Neural progenitor cell (in vitro differentiated cells): ENCODE measurements around the gene HABP4. TPM values are rescaled to one million over a fixed set of nuclear protein-coding genes. Genes with fewer than 3 reads are reported as not detected.

Experiments used
- DNase-seq: peaks from one replicate; pipeline ENCODE4 v3.0.0-alpha.2; 2016; ENCODE audit warnings: low spot score
- H2AFZ ChIP-seq: fragments of 200-600 bp; sonication (generic); replicated peaks from 2 replicates; pipeline ENCODE4 v1.6.1; 2016; ENCODE audit warnings: antibody characterized with exemption
- H3F3A ChIP-seq: fragments of 200-600 bp; sonication (generic); 2 replicates; pipeline ENCODE4 v1.6.1; 2016; ENCODE audit warnings: antibody characterized with exemption, low read depth
- H3K27ac ChIP-seq: fragments of 200-600 bp; sonication (generic); 2 replicates; pipeline ENCODE4 v1.5.1; 2016; ENCODE audit warnings: mild to moderate bottlenecking
- H3K27me3 ChIP-seq: fragments of 200-600 bp; sonication (generic); 2 replicates; pipeline ENCODE4 v1.6.1; 2016; ENCODE audit warnings: mild to moderate bottlenecking, moderate library complexity
- H3K36me3 ChIP-seq: fragments of 200-600 bp; sonication (generic); 2 replicates; pipeline ENCODE4 v1.5.1; 2016
- H3K4me1 ChIP-seq: fragments of 200-600 bp; sonication (generic); 2 replicates; pipeline ENCODE4 v1.6.1; 2016; ENCODE audit warnings: mixed run types
- H3K4me2 ChIP-seq: fragments of 200-600 bp; sonication (generic); 2 replicates; pipeline ENCODE4 v1.6.1; 2016
- H3K4me3 ChIP-seq: fragments of 200-600 bp; sonication (generic); 2 replicates; pipeline ENCODE4 v1.5.1; 2016
- H3K79me2 ChIP-seq: fragments of 200-600 bp; sonication (generic); 2 replicates; pipeline ENCODE4 v1.6.1; 2016; ENCODE audit warnings: low read depth
- H3K9ac ChIP-seq: fragments of 200-600 bp; sonication (generic); 2 replicates; pipeline ENCODE4 v1.6.1; 2016
- H3K9me3 ChIP-seq: fragments of 200-600 bp; sonication (generic); 2 replicates; pipeline ENCODE4 v1.5.1; 2016; ENCODE audit warnings: low read depth
- H4K20me1 ChIP-seq: fragments of 200-600 bp; sonication (generic); 2 replicates; pipeline ENCODE4 v1.6.1; 2016; ENCODE audit warnings: low read depth
- H3K27ac Mint-ChIP-seq: 3 replicates; pipeline ENCODE4 v1.8.0; 2021; ENCODE audit warnings: mixed read lengths
- H3K27me3 Mint-ChIP-seq: 2 replicates; pipeline ENCODE4 v1.8.0; 2022; ENCODE audit warnings: low read depth, mild to moderate bottlenecking, inconsistent platforms, moderate library complexity, mixed read lengths; ENCODE audit not compliant: insufficient read depth
- H3K36me3 Mint-ChIP-seq: 3 replicates; pipeline ENCODE4 v1.8.0; 2021; ENCODE audit warnings: mixed read lengths
- H3K4me1 Mint-ChIP-seq: 3 replicates; pipeline ENCODE4 v1.8.0; 2021; ENCODE audit warnings: mixed read lengths
- H3K4me3 Mint-ChIP-seq: 3 replicates; pipeline ENCODE4 v1.8.0; 2021; ENCODE audit warnings: mild to moderate bottlenecking, moderate library complexity, mixed read lengths
- H3K9me3 Mint-ChIP-seq: 3 replicates; pipeline ENCODE4 v1.8.0; 2020; ENCODE audit warnings: mixed read lengths
- CTCF ChIP-seq: fragments of 200-600 bp; sonication (generic); IDR thresholded peaks from 2 replicates; pipeline ENCODE4 v1.5.1; 2017; ENCODE audit warnings: antibody characterized with exemption, mild to moderate bottlenecking
- EZH2 ChIP-seq: fragments of 200-600 bp; sonication (generic); IDR thresholded peaks from 2 replicates; pipeline ENCODE4 v1.6.1; 2017; ENCODE audit warnings: antibody characterized with exemption, mild to moderate bottlenecking, moderate library complexity
- EZH2phosphoT487 ChIP-seq: fragments of 200-600 bp; sonication (generic); IDR thresholded peaks from 2 replicates; pipeline ENCODE4 v1.6.1; 2017; ENCODE audit warnings: antibody characterized with exemption
- total RNA-seq: library from RNA; depleted of rRNA; stranded (reverse); fragments of >200 nt; gene quantifications from 2 replicates; pipeline ENCODE4 v1.2.3, GENCODE V29; 2015; ENCODE audit warnings: low replicate concordance

HABP4 gene
- total RNA-seq, 1 donor from 2014 or later, result 12.3 TPM

- H3K27ac Mint-ChIP-seq, result no peak overlapping the region
- Histone ChIP-seq H3K27ac (peak overlapping the region; percentile 48), H3K36me3 (no peaks in the 10 kb centered on the region), H2AFZ (no peak overlapping the region), H3K79me2 (no peaks in the 10 kb centered on the region), H3K9me3 (no peaks in the 10 kb centered on the region), H3K9ac (no peak overlapping the region), H3F3A (no peaks in the 10 kb centered on the region), H4K20me1 (no peaks in the 10 kb centered on the region), H3K4me2 (peak overlapping the region; percentile 42), H3K27me3 (no peaks in the 10 kb centered on the region), H3K4me3 (no peak overlapping the region), H3K4me1 (peaks cover 11% of the 10 kb centered on the region)
- TF ChIP-seq CTCF, result no peak
- TF ChIP-seq EZH2phosphoT487, result no peak
- no peak for TF ChIP-seq EZH2
- no peaks in the 10 kb centered on the region for H3K9me3 Mint-ChIP-seq
- peaks cover 16% of the 10 kb centered on the region for H3K36me3 Mint-ChIP-seq
- H3K4me3 Mint-ChIP-seq, result no peak overlapping the region
- peaks cover 4% of the 10 kb centered on the region for H3K27me3 Mint-ChIP-seq
- H3K4me1 Mint-ChIP-seq, result peaks cover 2% of the 10 kb centered on the region
- DNase-seq, result peak; percentile 19
Measured at GRCh38 chr9:96509848-96510247, 59.9 kb downstream of the HABP4 start.

- no peaks in the 10 kb centered on the region for H3K79me2 ChIP-seq
- no peak overlapping the region for H3K4me3 ChIP-seq
- DNase-seq, result no peak
- H3K9ac ChIP-seq, result no peak overlapping the region
- Mint-ChIP-seq H3K27ac (no peak overlapping the region), H3K9me3 (no peaks in the 10 kb centered on the region), H3K27me3 (peaks cover 3% of the 10 kb centered on the region), H3K36me3 (peaks cover 17% of the 10 kb centered on the region), H3K4me1 (peaks cover 2% of the 10 kb centered on the region), H3K4me3 (no peak overlapping the region)
- H3K27me3 ChIP-seq, result no peaks in the 10 kb centered on the region
- H3K9me3 ChIP-seq, result no peaks in the 10 kb centered on the region
- peak overlapping the region; percentile 42 for H3K4me2 ChIP-seq
- no peaks in the 10 kb centered on the region for H4K20me1 ChIP-seq
- no peak overlapping the region for H2AFZ ChIP-seq
- peak overlapping the region; percentile 48 for H3K27ac ChIP-seq
- H3K36me3 ChIP-seq, result no peaks in the 10 kb centered on the region
- TF ChIP-seq CTCF (no peak), EZH2phosphoT487 (no peak), EZH2 (no peak)
- peaks cover 11% of the 10 kb centered on the region for H3K4me1 ChIP-seq
- no peaks in the 10 kb centered on the region for H3F3A ChIP-seq
Measured at GRCh38 chr9:96510258-96510657, 60.3 kb downstream of the HABP4 start.

GRCh38 chr9:96512240-96512639 lies 62.3 kb downstream of the HABP4 start:
- Histone ChIP-seq H2AFZ (no peak overlapping the region), H4K20me1 (no peaks in the 10 kb centered on the region), H3K36me3 (no peaks in the 10 kb centered on the region), H3K4me1 (peaks cover 11% of the 10 kb centered on the region), H3K9me3 (no peaks in the 10 kb centered on the region), H3K4me2 (no peak overlapping the region), H3K79me2 (no peaks in the 10 kb centered on the region), H3K4me3 (no peak overlapping the region), H3K27me3 (no peaks in the 10 kb centered on the region), H3K9ac (no peak overlapping the region), H3F3A (no peaks in the 10 kb centered on the region), H3K27ac (no peak overlapping the region)
- Mint-ChIP-seq H3K9me3 (no peaks in the 10 kb centered on the region), H3K36me3 (peaks cover 15% of the 10 kb centered on the region), H3K27ac (no peak overlapping the region), H3K4me1 (peaks cover 2% of the 10 kb centered on the region), H3K27me3 (peaks cover 2% of the 10 kb centered on the region), H3K4me3 (no peak overlapping the region)
- no peak for DNase-seq
- TF ChIP-seq EZH2phosphoT487 (no peak), EZH2 (no peak), CTCF (no peak)
